Measurements from ENCODE around the gene HPRT1. TPM values are rescaled to one million over a fixed set of nuclear protein-coding genes. Genes with fewer than 3 reads are reported as not detected.

HPRT1 gene, protein sequence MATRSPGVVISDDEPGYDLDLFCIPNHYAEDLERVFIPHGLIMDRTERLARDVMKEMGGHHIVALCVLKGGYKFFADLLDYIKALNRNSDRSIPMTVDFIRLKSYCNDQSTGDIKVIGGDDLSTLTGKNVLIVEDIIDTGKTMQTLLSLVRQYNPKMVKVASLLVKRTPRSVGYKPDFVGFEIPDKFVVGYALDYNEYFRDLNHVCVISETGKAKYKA
- polyA plus RNA-seq (2013, experiment 1 of 2), result 33.2 TPM
- polyA plus RNA-seq (2013, experiment 2 of 2), result 38.0 TPM

DNA sequence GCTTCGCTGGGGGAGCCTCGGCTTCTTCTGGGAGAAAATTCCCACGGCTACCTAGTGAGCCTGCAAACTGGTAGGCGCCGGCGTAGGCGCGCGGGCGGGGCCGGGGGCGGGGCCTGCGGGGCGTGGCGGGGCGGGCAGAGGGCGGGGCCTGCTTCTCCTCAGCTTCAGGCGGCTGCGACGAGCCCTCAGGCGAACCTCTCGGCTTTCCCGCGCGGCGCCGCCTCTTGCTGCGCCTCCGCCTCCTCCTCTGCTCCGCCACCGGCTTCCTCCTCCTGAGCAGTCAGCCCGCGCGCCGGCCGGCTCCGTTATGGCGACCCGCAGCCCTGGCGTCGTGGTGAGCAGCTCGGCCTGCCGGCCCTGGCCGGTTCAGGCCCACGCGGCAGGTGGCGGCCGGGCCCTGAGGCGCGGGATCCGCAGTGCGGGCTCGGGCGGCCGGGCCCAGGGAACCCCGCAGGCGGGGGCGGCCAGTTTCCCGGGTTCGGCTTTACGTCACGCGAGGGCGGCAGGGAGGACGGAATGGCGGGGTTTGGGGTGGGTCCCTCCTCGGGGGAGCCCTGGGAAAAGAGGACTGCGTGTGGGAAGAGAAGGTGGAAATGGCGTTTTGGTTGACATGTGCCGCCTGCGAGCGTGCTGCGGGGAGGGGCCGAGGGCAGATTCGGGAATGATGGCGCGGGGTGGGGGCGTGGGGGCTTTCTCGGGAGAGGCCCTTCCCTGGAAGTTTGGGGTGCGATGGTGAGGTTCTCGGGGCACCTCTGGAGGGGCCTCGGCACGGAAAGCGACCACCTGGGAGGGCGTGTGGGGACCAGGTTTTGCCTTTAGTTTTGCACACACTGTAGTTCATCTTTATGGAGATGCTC, at the start of gene HPRT1:
TSS of gene HPRT1 (plus strand) at position 161 of the 857 bp plus-strand sequence. CDS start at position 308, 147 bp downstream.
- Histone ChIP-seq H3K4me1 (ENCODE audit: insufficient read depth, low read length) (peaks cover 7% of the 10 kb centered on the region; the same call in 1 of the 2 replicates), H3K36me3 (ENCODE audit: insufficient read depth, low read length) (no peaks in the 10 kb centered on the region), H3K9me3 (ENCODE audit: insufficient read depth, low read depth, low read length) (no peaks in the 10 kb centered on the region), H3K4me3 (ENCODE audit: low read length) (peak within 1 kb of the TSS; percentile 84), H3K27ac (ENCODE audit: low read depth, low read length) (peak within 1 kb of the TSS; percentile 83; the same call in 1 of the 2 replicates), H3K9ac (ENCODE audit: low read depth, low read length) (peak within 1 kb of the TSS; percentile 85), H3K27me3 (ENCODE audit: insufficient read depth, low read length) (no peaks in the 10 kb centered on the region)
- WGBS, result under 1% methylated on average over 84 of the region's 85 CpGs

DNA sequence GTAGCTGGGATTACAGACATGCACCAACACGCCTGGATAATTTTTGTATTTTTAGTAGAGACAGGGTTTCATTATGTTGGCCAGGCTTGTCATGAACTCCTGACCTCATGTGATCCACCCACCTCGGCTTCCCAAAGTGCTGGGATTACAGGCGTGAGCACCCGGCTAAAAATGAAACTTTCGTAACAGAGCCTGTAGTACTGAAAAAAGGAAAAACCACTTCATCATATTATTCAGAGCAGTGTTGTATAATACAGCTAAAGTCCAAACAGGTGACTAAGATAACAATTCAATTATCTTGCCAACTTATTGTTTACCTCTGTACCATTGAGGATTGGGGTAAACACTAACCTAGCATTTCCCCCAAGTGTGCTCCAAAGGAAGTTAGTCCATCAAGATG, 43.9 kb upstream of the HPRT1 start:
- Histone ChIP-seq H3K36me3 (ENCODE audit: insufficient read depth, low read length) (peaks cover 72% of the 10 kb centered on the region), H3K9ac (ENCODE audit: low read depth, low read length) (no peak overlapping the region), H3K4me1 (ENCODE audit: insufficient read depth, low read length) (no peaks in the 10 kb centered on the region), H3K9me3 (ENCODE audit: insufficient read depth, low read depth, low read length) (no peaks in the 10 kb centered on the region), H3K27ac (ENCODE audit: low read depth, low read length) (no peak overlapping the region), H3K4me3 (ENCODE audit: low read length) (no peak overlapping the region), H3K27me3 (ENCODE audit: insufficient read depth, low read length) (no peaks in the 10 kb centered on the region)
- WGBS, result 99% methylated on average over 5 of the region's 5 CpGs

DNA sequence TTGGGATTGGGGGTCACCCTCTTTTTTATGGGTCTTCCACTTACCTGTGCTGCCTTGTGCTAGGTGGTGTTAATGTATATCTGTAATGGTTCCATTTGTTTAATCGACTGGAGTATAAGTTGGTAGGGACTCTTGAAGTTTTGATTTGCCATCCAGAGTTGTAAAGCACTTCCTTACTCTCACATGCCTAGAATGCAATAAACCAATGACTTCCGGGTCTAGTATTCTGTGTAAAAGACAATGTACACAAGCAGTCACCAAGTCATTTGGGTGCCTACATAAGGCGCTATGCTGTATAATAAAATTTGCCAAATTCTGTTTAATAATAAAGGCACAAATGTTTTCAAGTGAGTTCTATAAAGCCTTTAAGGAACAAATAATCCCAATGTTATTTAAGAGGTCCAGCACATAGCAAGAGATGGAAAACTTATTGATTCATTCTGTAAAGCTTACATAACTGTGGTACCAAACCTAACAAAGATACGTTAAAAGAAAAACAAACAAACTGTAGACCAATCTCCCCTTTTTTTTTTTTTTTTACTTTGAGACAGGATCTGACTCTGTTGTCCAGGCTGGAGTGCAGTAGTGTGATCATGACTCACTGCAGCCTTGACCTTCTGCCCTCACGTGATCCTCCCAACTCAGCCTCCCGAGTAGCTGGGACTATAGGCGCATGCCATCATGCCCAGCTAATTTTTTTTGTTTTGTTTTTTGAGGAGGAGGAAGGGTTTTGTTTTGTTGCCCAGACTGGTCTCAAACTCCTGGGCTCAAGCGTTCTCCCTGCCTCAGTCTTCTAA, 41.5 kb upstream of the HPRT1 start:
- H3K4me1 ChIP-seq (ENCODE audit: insufficient read depth, low read length), result no peaks in the 10 kb centered on the region
- H3K27me3 ChIP-seq (ENCODE audit: insufficient read depth, low read length), result no peaks in the 10 kb centered on the region
- H3K36me3 ChIP-seq (ENCODE audit: insufficient read depth, low read length), result peaks cover 75% of the 10 kb centered on the region
- H3K27ac ChIP-seq (ENCODE audit: low read depth, low read length), result no peak overlapping the region
- no peak overlapping the region for H3K4me3 ChIP-seq (ENCODE audit: low read length)
- 97% methylated on average over 3 of the region's 8 CpGs for WGBS
- no peak overlapping the region for H3K9ac ChIP-seq (ENCODE audit: low read depth, low read length)
- no peaks in the 10 kb centered on the region for H3K9me3 ChIP-seq (ENCODE audit: insufficient read depth, low read depth, low read length)

DNA sequence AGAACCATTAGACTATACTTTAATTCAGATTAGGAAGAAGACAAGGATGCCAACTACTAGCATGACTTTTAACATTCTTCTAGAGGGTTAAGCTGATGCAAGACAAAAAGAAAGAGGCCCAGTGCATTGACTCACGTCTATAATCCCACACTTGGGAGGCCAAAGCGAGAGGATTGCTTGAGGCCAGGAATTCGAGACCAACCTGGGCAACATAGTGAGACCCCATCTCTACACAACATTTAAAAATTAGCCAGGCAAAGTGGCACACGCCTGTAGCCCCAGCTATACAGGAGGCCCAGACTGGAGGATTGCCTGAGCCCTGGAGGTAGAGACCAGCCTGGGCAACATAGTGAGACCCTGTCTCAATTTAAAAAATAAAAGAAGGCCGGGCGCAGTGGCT, 40.2 kb upstream of the HPRT1 start:
- Histone ChIP-seq H3K4me3 (ENCODE audit: low read length) (no peak overlapping the region), H3K4me1 (ENCODE audit: insufficient read depth, low read length) (no peaks in the 10 kb centered on the region), H3K36me3 (ENCODE audit: insufficient read depth, low read length) (peaks cover 70% of the 10 kb centered on the region), H3K9me3 (ENCODE audit: insufficient read depth, low read depth, low read length) (no peaks in the 10 kb centered on the region), H3K9ac (ENCODE audit: low read depth, low read length) (no peak overlapping the region), H3K27ac (ENCODE audit: low read depth, low read length) (no peak overlapping the region), H3K27me3 (ENCODE audit: insufficient read depth, low read length) (no peaks in the 10 kb centered on the region)
- 96% methylated on average over 6 of the region's 6 CpGs for WGBS

DNA sequence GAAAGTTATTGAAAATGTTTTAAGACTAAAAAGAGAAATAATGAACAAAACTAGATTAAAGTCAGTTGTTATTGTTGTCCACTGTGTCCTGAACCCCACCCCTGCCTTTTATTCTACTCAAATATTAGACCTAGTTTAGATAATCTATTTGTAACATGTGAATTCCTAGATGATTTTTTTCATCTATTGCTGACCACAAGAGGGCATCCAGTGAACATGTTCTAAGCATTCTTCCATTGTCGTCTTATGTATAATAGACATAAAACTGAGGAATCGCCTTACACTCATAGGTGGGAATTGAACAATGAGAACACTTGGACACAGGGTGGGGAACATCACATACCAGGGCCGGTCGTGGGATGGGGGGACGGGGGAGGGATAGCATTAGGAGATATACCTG, 36.4 kb upstream of the HPRT1 start:
- Histone ChIP-seq H3K4me3 (ENCODE audit: low read length) (no peak overlapping the region), H3K27ac (ENCODE audit: low read depth, low read length) (no peak overlapping the region), H3K9ac (ENCODE audit: low read depth, low read length) (no peak overlapping the region), H3K27me3 (ENCODE audit: insufficient read depth, low read length) (no peaks in the 10 kb centered on the region), H3K4me1 (ENCODE audit: insufficient read depth, low read length) (no peaks in the 10 kb centered on the region), H3K36me3 (ENCODE audit: insufficient read depth, low read length) (peaks cover 71% of the 10 kb centered on the region), H3K9me3 (ENCODE audit: insufficient read depth, low read depth, low read length) (no peaks in the 10 kb centered on the region)
- 97% methylated on average over 5 of the region's 5 CpGs for WGBS

DNA sequence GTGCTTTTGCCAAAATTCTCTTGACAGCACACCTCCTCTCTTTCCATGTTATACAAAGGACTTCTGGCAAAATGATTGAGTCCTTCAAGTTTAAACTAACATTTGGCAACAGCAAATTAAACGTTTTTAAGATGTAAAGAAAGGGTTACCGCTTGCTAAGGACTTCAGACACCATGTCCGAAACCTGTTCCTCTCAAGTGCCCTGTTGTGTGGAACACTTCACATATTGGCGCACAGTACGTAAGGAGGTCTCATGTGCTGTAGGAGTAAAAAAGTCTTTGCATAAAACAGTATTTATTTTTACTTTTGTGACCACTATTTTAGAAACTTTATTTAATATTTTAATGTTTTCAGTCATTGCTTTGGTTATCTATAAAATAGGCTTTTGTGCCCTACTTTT, 33.7 kb upstream of the HPRT1 start:
- no peak overlapping the region for H3K9ac ChIP-seq (ENCODE audit: low read depth, low read length)
- H3K4me3 ChIP-seq (ENCODE audit: low read length), result no peak overlapping the region
- H3K9me3 ChIP-seq (ENCODE audit: insufficient read depth, low read depth, low read length), result no peaks in the 10 kb centered on the region
- 98% methylated on average over 4 of the region's 5 CpGs for WGBS
- no peaks in the 10 kb centered on the region for H3K4me1 ChIP-seq (ENCODE audit: insufficient read depth, low read length)
- no peak overlapping the region for H3K27ac ChIP-seq (ENCODE audit: low read depth, low read length)
- peaks cover 70% of the 10 kb centered on the region for H3K36me3 ChIP-seq (ENCODE audit: insufficient read depth, low read length)
- no peaks in the 10 kb centered on the region for H3K27me3 ChIP-seq (ENCODE audit: insufficient read depth, low read length)

DNA sequence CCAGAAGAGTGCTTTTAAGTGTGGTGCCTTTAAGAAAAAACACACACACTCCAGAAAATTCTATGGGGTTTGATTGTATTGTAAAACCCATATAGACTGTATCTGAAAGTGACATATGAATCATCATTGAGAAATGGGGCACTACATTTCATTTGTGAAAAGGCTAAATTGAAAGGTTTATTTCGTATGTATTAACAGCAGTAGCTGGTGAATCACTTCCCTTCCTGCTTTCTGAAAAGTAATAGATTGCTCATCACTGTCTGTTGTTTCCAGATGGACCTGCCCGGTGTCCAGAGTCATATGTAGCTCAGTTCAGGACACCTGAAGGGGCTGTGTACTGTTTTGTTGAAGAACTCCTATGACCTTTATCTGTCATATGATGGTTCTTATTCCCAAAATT, 28.1 kb upstream of the HPRT1 start:
- Histone ChIP-seq H3K27ac (ENCODE audit: low read depth, low read length) (no peak overlapping the region), H3K27me3 (ENCODE audit: insufficient read depth, low read length) (no peaks in the 10 kb centered on the region), H3K36me3 (ENCODE audit: insufficient read depth, low read length) (peaks cover 34% of the 10 kb centered on the region), H3K4me1 (ENCODE audit: insufficient read depth, low read length) (no peaks in the 10 kb centered on the region), H3K4me3 (ENCODE audit: low read length) (no peak overlapping the region), H3K9ac (ENCODE audit: low read depth, low read length) (no peak overlapping the region), H3K9me3 (ENCODE audit: insufficient read depth, low read depth, low read length) (no peaks in the 10 kb centered on the region)
- WGBS, result 88% methylated on average over 2 of the region's 2 CpGs

DNA sequence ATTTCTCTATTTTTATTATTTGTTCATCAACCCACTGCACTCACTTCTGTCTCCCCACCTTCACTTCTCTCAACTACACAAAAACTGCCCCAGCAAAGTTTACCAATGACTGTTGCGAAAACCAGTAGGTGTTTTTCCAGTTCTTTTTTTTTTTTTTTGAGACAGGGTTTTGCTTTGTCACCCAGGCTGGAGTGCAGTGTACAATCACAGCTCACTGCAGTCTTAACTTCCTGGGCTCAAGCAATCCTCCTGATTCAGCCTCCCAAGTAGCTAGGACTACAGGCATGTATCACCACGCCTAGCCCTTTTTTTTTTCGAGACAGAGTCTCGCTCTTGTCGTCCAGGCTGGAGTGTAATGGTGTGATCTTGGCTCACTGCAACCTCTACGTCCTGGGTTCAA, 24.1 kb upstream of the HPRT1 start:
- H3K27me3 ChIP-seq (ENCODE audit: insufficient read depth, low read length), result no peaks in the 10 kb centered on the region

DNA sequence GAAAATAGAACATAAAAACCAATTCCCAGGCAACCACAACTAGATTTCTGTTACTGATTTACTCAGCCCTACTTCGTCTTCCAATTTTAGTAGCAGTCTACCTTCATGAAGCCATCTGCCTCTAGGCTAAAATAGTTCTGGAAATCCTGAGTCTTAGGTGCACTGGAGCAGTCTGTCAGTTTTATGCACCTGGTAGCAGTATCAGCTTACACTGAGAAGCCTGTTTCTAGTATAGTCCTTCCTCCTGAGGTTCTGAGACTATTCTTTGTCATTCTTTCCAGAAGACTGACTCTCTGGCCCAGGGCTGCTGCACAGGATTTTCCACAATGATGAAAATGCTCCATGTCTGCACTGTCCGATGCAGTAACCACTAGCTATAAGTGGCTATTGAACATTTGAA, 16.9 kb upstream of the HPRT1 start:
- no peaks in the 10 kb centered on the region for H3K27me3 ChIP-seq (ENCODE audit: insufficient read depth, low read length)
- H3K36me3 ChIP-seq (ENCODE audit: insufficient read depth, low read length), result no peaks in the 10 kb centered on the region
- no peaks in the 10 kb centered on the region for H3K4me1 ChIP-seq (ENCODE audit: insufficient read depth, low read length)
- H3K9me3 ChIP-seq (ENCODE audit: insufficient read depth, low read depth, low read length), result no peaks in the 10 kb centered on the region
- no peak overlapping the region for H3K4me3 ChIP-seq (ENCODE audit: low read length)
- H3K9ac ChIP-seq (ENCODE audit: low read depth, low read length), result no peak overlapping the region
- WGBS, result 93% methylated on average over 2 of the region's 2 CpGs
- no peak overlapping the region for H3K27ac ChIP-seq (ENCODE audit: low read depth, low read length)

More for the DNA sequence above, 24.1 kb upstream of the HPRT1 start:
- Histone ChIP-seq H3K36me3 (ENCODE audit: insufficient read depth, low read length) (no peaks in the 10 kb centered on the region; the same call in 1 of the 2 replicates), H3K4me3 (ENCODE audit: low read length) (no peak overlapping the region), H3K9me3 (ENCODE audit: insufficient read depth, low read depth, low read length) (no peaks in the 10 kb centered on the region), H3K9ac (ENCODE audit: low read depth, low read length) (no peak overlapping the region), H3K27ac (ENCODE audit: low read depth, low read length) (no peak overlapping the region), H3K4me1 (ENCODE audit: insufficient read depth, low read length) (no peaks in the 10 kb centered on the region)
- 97% methylated on average over 3 of the region's 6 CpGs for WGBS

DNA sequence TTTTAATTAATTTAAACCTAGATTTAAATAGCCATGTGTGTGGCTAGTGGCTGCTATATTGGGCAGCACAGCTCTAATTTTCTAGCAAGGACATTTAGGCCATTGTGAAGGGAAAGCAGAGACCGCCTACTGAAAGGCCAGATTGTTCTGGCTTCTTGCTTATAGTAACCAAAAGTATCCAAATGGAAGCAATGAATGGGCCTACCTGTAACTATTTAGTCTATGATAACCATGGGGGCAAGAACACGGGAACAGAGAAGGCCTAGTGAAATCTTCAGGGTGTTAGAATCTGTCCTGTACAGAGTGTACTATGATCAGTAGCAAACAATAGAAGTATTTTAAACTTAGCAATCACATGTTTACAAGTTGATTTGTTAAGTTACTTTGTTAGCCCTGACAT, 16.5 kb upstream of the HPRT1 start:
- H3K36me3 ChIP-seq (ENCODE audit: insufficient read depth, low read length), result no peaks in the 10 kb centered on the region
- H3K9me3 ChIP-seq (ENCODE audit: insufficient read depth, low read depth, low read length), result no peaks in the 10 kb centered on the region
- H3K27me3 ChIP-seq (ENCODE audit: insufficient read depth, low read length), result no peaks in the 10 kb centered on the region
- H3K4me1 ChIP-seq (ENCODE audit: insufficient read depth, low read length), result no peaks in the 10 kb centered on the region
- H3K27ac ChIP-seq (ENCODE audit: low read depth, low read length), result no peak overlapping the region
- no peak overlapping the region for H3K9ac ChIP-seq (ENCODE audit: low read depth, low read length)
- H3K4me3 ChIP-seq (ENCODE audit: low read length), result no peak overlapping the region
- WGBS, result 89% methylated on average over 2 of the region's 2 CpGs

DNA sequence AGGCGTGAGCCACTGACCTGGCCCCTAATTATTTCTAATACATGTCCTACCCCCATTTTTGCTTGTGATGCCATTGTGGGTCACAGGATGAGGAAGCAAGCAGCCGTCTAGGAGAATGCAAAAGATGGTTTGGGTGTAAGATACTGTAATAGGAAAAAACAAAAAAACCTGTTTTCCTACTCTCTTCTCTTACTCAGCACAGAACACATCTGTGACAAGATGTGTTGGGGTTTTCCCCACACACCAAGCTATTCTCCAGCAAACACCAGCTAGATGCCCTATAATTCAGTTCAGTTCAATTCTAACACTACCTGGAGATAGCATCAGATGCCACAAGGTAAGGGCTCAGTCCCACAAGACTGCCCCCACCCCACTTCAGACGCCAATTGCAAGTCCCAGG, 15.3 kb upstream of the HPRT1 start:
- Histone ChIP-seq H3K27ac (ENCODE audit: low read depth, low read length) (no peak overlapping the region), H3K4me3 (ENCODE audit: low read length) (no peak overlapping the region), H3K9ac (ENCODE audit: low read depth, low read length) (no peak overlapping the region), H3K36me3 (ENCODE audit: insufficient read depth, low read length) (no peaks in the 10 kb centered on the region), H3K27me3 (ENCODE audit: insufficient read depth, low read length) (no peaks in the 10 kb centered on the region), H3K9me3 (ENCODE audit: insufficient read depth, low read depth, low read length) (no peaks in the 10 kb centered on the region), H3K4me1 (ENCODE audit: insufficient read depth, low read length) (no peaks in the 10 kb centered on the region)
- WGBS, result 85% methylated on average over 2 of the region's 3 CpGs
